Measurements from ENCODE around the gene PDE9A.

PDE9A gene

DNA sequence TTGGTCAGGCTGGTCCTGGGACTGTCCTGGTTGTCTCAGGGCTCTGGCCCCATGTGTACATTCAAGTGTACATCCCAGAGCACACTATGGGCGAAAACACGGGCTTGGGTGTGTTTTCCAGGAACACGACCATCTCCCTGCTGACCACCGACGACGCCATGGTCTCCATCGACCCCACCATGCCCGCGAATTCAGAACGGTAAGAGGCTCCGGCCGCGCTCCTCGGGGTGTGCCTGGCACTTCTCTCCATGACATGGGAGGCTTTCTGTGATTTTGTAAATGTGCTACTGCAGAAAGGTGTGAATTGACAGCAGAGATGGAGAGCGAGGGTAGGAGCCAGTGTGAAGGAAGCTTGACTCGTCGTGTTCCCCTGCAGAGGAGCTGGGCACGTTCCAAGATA is 34.4 kb downstream of the PDE9A start:
- DNase-seq (ENCODE audit: low read depth in 3 of 3) = no peak

GRCh38 chr21:42688226-42688840 is 34.9 kb downstream of the PDE9A start:
- no peak for DNase-seq (ENCODE audit: low read depth in 3 of 3)

DNA sequence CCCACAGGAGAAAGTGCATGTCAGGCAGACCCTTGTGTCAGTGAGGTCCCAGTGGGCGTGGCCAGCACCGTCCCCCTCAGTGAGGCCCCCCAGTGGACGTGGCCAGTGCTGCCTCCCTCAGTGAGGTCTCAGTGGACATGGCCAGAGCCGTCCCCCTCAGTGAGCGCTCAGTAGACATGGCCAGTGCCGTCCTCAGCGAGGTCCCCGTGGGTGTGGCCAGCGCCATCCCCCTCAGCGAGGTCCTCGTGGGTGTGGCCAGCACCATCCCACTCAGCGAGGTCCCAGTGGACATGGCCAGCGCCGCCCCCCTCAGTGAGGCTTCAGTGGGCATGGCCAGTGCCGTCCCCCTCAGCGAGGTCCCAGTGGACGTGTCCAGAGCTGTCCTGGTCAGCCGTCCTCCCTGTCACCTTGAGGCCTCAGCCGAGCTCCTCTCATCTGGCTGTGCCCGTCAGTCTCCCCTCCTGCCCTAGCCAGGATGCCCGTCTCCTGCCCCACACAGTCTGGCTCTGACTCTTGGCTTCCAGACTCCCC is 35.5 kb downstream of the PDE9A start:
- DNase-seq (ENCODE audit: low read depth in 3 of 3) = no peak

DNA sequence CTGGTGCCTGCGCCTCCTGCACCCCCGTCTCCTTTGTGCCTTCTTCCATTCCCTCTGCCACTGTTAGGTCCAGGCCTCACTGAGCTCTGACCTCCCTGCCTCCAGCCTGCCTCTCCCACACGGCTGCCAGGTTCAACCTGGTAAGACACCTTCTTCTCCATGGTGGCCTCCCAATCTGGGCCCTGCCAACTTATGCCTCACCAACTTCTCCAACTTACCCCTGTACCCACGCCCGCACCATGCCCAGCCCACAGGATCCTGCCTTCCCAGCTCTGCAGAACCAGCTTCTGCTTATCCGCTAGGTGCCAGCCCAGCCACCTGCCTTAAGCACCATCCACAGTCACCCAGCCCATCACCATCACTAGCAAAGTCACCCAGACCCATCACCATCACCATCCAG is 37.2 kb downstream of the PDE9A start:
- no peak for DNase-seq (ENCODE audit: low read depth in 3 of 3)

GRCh38 chr21:42691901-42692559 is 38.6 kb downstream of the PDE9A start:
- DNase-seq (ENCODE audit: low read depth in 3 of 3) = no peak

- DNase-seq (ENCODE audit: low read depth in 3 of 3) = no peak
Measured at GRCh38 chr21:42692688-42693087, 39.3 kb downstream of the PDE9A start.

DNA sequence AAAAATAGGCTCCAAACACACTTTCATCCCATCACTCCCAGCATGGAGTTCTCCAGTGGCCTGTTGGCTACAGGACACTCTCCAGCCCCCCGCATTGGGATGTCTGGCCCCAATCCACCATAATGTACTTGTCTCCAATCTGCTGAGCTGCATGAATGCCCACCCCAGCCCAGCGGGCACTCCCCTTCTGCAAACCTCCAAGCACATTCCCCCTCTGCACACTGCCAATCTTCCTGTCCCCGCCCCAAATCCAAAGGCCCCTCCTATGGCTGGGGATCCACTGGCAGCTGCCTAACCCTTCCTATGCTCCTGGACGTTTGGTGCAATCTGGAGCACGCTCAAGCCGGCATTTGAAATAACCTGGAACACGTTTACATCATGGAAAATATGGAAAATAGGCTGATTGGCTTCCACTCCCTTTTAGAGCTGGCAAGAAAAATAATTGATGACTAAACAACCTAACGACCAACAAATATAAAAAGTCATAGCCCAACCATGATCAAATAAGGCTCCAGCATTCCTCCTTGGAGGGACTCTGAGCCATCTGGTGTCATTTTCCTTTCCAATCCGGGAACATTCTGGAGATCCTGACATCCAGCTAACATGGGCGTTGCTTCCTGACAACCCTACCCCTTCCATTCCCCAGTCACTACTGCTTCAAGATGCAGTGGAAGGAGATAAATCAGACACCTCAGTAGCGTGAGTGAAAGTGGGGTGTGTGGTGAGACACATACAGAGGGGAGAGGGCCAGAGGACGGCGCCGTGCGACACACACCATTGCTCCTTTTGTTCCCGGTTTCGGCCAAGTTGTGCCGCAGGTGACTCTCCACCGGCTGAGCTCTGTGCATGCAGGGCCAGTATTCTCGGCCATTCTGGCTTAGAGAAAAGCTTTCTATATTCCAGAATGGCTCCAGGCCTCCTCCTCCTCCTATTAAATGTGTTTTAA is 41.6 kb downstream of the PDE9A start:
- no peak for DNase-seq (ENCODE audit: low read depth in 3 of 3)

- no peak for DNase-seq (ENCODE audit: low read depth in 3 of 3)
Measured at GRCh38 chr21:42695697-42696380, 42.4 kb downstream of the PDE9A start.

DNA sequence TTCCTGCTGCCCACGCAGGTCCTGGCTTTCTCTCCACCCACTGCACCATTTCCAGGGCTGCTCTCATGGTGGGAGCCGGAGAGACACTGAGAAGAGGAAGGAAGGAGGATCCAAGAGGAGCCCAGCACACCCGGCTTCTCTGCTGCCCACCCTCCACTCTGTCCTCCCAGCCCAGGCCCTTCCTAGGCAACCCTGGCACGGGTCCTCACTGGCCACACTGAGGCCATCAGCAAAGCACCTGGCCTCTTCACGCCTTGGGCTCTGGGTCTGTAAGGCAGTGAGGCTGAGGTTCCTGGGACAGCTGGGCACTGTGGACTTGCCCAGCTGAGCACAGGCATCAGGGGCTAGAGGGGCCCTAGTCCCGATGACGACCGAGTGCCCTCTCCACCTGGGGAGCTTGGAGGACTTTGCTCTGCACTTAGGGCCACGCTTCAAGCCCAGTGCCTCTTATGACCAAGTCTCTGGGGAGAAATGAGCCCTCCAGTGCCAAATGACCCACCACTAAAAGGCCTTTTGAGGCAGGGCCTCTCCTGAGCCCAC is 43.1 kb downstream of the PDE9A start:
- DNase-seq (ENCODE audit: low read depth in 3 of 3) = no peak

GRCh38 chr21:42698733-42699132 is 45.3 kb downstream of the PDE9A start:
- no peak for DNase-seq (ENCODE audit: low read depth in 3 of 3)

GRCh38 chr21:42699196-42699595 is 45.8 kb downstream of the PDE9A start:
- no peak for DNase-seq (ENCODE audit: low read depth in 3 of 3)

DNA sequence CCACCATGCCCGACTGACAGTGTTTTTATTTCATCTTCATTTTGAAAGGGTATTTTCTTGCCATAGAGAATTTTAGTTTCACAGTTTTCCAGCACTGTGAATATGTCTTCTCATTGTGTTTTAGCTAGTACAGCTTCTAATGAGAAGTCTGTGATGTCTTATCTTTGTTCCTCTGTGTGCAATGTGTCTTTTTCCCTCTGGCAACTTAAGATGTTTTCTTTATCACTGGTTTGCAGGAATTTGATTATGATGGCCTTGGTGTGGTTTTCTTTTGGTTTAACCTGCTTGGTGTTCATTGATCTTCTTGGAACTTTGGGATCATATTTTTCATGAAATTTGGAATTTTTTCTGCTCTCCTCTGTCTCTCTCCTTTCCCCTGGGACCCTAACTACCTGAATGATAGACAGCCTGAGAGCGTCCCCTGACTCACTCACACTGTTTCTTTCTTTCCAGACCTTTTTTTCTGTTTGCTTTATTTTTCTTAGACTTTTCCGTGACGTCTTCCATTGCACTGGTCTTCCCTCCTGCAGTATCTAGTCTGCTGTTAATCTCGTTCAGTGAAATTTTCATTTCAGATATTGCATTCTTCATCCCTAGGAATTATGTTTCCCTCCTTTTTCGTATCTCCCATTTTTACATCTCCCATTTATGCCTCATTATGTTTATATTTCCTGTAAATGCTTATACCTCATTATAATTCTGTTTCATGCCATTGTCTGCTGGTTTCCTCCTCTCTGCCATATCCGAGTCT is 48.5 kb downstream of the PDE9A start:
- DNase-seq (ENCODE audit: low read depth in 3 of 3) = no peak

- no peak for DNase-seq (ENCODE audit: low read depth in 3 of 3)
Measured at GRCh38 chr21:42702720-42703119, 49.3 kb downstream of the PDE9A start.

DNA sequence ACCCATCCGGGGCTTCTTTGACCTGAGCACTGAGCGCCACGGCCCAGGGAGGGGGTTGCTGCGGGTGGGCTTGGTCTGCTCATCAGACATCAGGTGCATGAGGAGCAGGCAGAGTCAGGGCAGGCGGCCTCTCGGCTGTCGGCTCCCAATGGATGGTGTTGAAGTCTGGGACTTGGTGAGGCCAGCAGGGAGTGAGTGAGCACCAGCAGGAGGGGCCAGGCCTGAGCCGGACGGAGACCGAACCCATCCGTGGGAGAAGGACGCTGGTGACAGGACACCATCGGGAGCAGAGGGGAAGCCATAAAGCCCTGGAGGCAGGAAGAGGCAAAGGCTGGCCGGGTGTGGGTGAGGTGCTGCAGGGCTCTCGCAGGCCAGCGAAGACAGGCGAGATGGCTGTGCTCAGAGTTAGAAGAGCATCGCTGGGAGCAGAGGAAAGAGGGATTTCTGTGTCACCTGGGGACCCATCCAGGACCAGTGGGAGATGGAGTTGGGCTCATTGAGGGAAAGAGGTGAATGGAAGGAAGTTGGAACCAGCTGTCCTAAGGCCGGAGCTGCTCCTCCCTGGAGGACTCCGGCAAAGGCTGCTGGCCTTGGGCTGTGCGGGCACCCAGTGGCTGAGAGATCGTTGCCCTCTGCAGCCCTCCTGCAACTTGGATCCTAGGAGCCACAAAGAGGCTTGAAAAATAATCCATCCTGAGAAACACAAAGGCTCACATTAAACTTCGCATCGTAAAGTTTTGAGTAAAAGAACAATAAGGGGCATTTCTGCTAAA is 49.9 kb downstream of the PDE9A start:
- no peak for DNase-seq (ENCODE audit: low read depth in 3 of 3)

GRCh38 chr21:42703965-42704364 is 50.5 kb downstream of the PDE9A start:
- DNase-seq (ENCODE audit: low read depth in 3 of 3) = no peak

DNA sequence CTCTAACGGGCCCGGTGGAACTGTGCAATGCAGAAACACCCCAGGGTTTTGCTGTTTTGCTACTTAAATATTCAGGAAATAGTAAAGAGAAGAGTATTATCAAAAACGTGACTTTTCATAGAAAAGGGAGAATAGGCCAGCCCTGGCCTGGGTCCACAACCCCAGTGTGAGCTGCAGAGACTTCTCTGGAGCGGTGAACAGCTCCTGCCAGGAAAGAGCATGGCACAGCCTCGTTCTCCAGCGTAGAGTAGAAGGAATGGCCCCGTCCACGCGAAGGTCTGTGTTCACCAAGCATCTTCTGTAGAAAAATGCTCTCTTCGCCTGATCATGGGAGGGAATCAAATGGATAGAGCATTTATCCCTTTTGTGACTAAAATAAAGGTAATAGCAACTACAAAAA is 51.4 kb downstream of the PDE9A start:
- DNase-seq (ENCODE audit: low read depth in 3 of 3) = no peak

- DNase-seq (ENCODE audit: low read depth in 3 of 3) = no peak
Measured at GRCh38 chr21:42705346-42705745, 51.9 kb downstream of the PDE9A start.

GRCh38 chr21:42705746-42706374 is 52.4 kb downstream of the PDE9A start:
- DNase-seq (ENCODE audit: low read depth in 3 of 3) = no peak

- DNase-seq (ENCODE audit: low read depth in 3 of 3) = no peak
Measured at GRCh38 chr21:42706765-42707164, 53.3 kb downstream of the PDE9A start.

Measured in stimulated activated CD4-positive, alpha-beta T cell treated with anti-CD3 and anti-CD28 coated beads, TNF-alpha, amount 100 ng/mL, for 48 hours (primary cell).